WTC11 (cell line): Measurements from ENCODE around the gene TTC28. TPM values are rescaled to one million over a fixed set of nuclear protein-coding genes. Genes with fewer than 3 reads are reported as not detected.

Experiments
- ATAC-seq: fragments of 200-7000 bp; cut with Tn5 transposase; 2 replicates; pipeline ENCODE4 v1.10.0; 2021; ENCODE audit warnings: mild to moderate bottlenecking, moderate library complexity
- CTCF ChIA-PET: fragments of 300-600 bp; sonication (Branson Sonifier 250); formaldehyde crosslinking; loops from one replicate; lab custom pipeline; 2021; ENCODE audit warnings: antibody characterized with exemption; lab: Charles Lee
- POLR2A ChIA-PET: fragments of 350-600 bp; sonication (Branson Sonifier 250); formaldehyde crosslinking; loops from one replicate; lab custom pipeline; 2021; ENCODE audit warnings: antibody characterized with exemption; lab: Charles Lee
- DNase-seq: peaks from one replicate; pipeline ENCODE4 v3.0.0; 2021; ENCODE audit warnings: low spot score
- H3K27ac Mint-ChIP-seq: 2 replicates; pipeline ENCODE4 v1.8.0; 2021; ENCODE audit warnings: mixed read lengths
- H3K27me3 Mint-ChIP-seq: 2 replicates; pipeline ENCODE4 v1.8.0; 2021; ENCODE audit warnings: low read depth, mild to moderate bottlenecking, moderate library complexity, mixed read lengths
- H3K36me3 Mint-ChIP-seq: 2 replicates; pipeline ENCODE4 v1.8.0; 2021; ENCODE audit warnings: mixed read lengths
- H3K4me1 Mint-ChIP-seq: 2 replicates; pipeline ENCODE4 v1.8.0; 2022; ENCODE audit warnings: mixed read lengths
- H3K4me3 Mint-ChIP-seq: 2 replicates; pipeline ENCODE4 v1.8.0; 2021; ENCODE audit warnings: mild to moderate bottlenecking, moderate library complexity, mixed read lengths
- H3K9me3 Mint-ChIP-seq: 2 replicates; pipeline ENCODE4 v1.8.0; 2021; ENCODE audit warnings: mixed read lengths
- CBFB ChIP-seq: sonication (generic); formaldehyde crosslinking; IDR thresholded peaks from 2 replicates; pipeline ENCODE4 v1.8.1; 2022; ENCODE audit warnings: mild to moderate bottlenecking, low read depth, missing genetic modification reagents
- ELF4 ChIP-seq: sonication (generic); formaldehyde crosslinking; IDR thresholded peaks from 2 replicates; pipeline ENCODE4 v1.8.1; 2022; ENCODE audit warnings: low read depth, mild to moderate bottlenecking, moderate library complexity, missing genetic modification reagents
- FOXP1 ChIP-seq: sonication (generic); formaldehyde crosslinking; IDR thresholded peaks from 2 replicates; pipeline ENCODE4 v1.8.0; 2022; ENCODE audit warnings: missing genetic modification reagents, mild to moderate bottlenecking, moderate library complexity, borderline replicate concordance
- NFE2L1 ChIP-seq: sonication (generic); formaldehyde crosslinking; IDR thresholded peaks from 2 replicates; pipeline ENCODE4 v1.8.1; 2023; ENCODE audit warnings: missing genetic modification reagents
- NR3C1 ChIP-seq: sonication (generic); formaldehyde crosslinking; conservative IDR thresholded peaks from 2 replicates; pipeline ENCODE4 v1.8.1; 2023; ENCODE audit warnings: low read depth, mild to moderate bottlenecking, missing genetic modification reagents
- OVOL2 ChIP-seq: fragments of 250-450 bp; sonication (Bioruptor Pico); IDR thresholded peaks from 2 replicates; pipeline ENCODE4 v1.9.0; 2021; ENCODE audit warnings: mild to moderate bottlenecking, borderline replicate concordance
- SP1 ChIP-seq: sonication (generic); formaldehyde crosslinking; conservative IDR thresholded peaks from 2 replicates; pipeline ENCODE4 v1.8.1; 2022; ENCODE audit warnings: missing genetic modification reagents
- ZNF138 ChIP-seq: sonication (generic); formaldehyde crosslinking; conservative IDR thresholded peaks from 2 replicates; pipeline ENCODE4 v1.8.1; 2022; ENCODE audit warnings: mild to moderate bottlenecking, moderate library complexity, missing genetic modification reagents
- ZNF416 ChIP-seq: fragments of 250-450 bp; sonication (Bioruptor Pico); IDR thresholded peaks from 2 replicates; pipeline ENCODE4 v1.9.0; 2021; ENCODE audit warnings: mild to moderate bottlenecking, inconsistent platforms
- total RNA-seq: library from RNA; stranded (reverse); gene quantifications from 3 replicates; pipeline ENCODE4 v1.2.3, GENCODE V29; 2021
- TF ChIP-seq, protein P1 (sequence below): sonication (generic); formaldehyde crosslinking; IDR thresholded peaks from 2 replicates; pipeline ENCODE4 v1.8.0; 2022; ENCODE audit warnings: mild to moderate bottlenecking, missing genetic modification reagents
- TF ChIP-seq, protein P2 (sequence below): sonication (generic); formaldehyde crosslinking; IDR thresholded peaks from 2 replicates; pipeline ENCODE4 v1.8.1; 2022; ENCODE audit warnings: low read depth, mild to moderate bottlenecking, moderate library complexity, missing genetic modification reagents, borderline replicate concordance
- TF ChIP-seq, protein P3 (sequence below): sonication (generic); formaldehyde crosslinking; IDR thresholded peaks from 2 replicates; pipeline ENCODE4 v1.8.1; 2023; ENCODE audit warnings: mild to moderate bottlenecking, missing genetic modification reagents, moderate library complexity
- TF ChIP-seq, protein P4 (sequence below): fragments of 250-450 bp; sonication (Bioruptor Pico); IDR thresholded peaks from 2 replicates; pipeline ENCODE4 v1.9.0; 2021; ENCODE audit warnings: mild to moderate bottlenecking, borderline replicate concordance

The TTC28 gene
- total RNA-seq, 1 experiment from 2014 or later = 13.0 TPM

DNA sequence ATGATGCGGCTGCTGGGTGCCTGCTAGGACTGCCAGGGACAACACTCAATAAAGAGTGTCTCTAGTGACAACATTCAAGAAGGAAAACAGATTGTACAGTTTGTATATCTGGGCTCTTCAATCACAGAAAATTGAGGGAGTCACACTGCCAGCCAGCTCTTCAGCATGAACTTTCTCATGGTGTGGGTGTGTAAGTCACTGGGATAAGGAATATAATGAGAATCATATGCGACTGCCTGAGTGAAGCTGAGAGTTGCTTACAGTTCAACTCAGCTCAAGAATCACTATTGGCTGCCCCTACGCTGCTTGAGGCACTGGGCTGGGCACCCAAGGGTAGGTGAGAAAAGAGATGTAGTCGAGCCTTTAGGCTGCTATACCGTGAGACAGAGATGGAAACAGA lies 432.5 kb downstream of the TTC28 start (continued):
- TF ChIP-seq OVOL2 (CRISPR knock-in tag) (no peak), FOXP1 (CRISPR knock-in tag) (no peak)

DNA sequence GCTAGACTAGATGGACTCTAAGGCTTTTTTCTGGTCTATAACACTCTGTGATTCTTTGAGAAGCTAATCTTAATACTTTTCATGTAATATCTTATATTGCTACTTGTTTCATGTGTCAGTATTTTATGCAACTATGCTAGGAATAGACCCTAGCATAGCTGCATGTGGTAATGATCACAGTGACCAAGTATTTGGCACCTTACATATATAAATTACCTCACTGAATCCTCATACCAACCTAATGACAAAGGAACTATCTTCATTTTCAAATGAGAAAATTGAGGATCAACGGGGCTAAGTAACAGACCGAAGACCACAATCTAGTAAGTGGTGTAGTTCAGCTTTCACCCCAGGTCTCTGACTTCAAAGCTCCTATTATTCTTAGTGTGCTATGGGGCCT lies 433.2 kb downstream of the TTC28 start:
- no peak for ATAC-seq
- ChIA-PET CTCF (interaction anchor here (2.0 kb wide), 1 partner anchor 226 kb away, joined by 6 read pairs; no protein-coding TSS in a partner anchor), POLR2A (no interaction called here)
- TF ChIP-seq, protein P1, sequence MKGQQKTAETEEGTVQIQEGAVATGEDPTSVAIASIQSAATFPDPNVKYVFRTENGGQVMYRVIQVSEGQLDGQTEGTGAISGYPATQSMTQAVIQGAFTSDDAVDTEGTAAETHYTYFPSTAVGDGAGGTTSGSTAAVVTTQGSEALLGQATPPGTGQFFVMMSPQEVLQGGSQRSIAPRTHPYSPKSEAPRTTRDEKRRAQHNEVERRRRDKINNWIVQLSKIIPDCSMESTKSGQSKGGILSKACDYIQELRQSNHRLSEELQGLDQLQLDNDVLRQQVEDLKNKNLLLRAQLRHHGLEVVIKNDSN (CRISPR knock-in tag) = no peak
- TF ChIP-seq NFE2L1 (CRISPR knock-in tag) (no peak), ZNF416 (CRISPR knock-in tag) (no peak)
- TF ChIP-seq, protein P2, sequence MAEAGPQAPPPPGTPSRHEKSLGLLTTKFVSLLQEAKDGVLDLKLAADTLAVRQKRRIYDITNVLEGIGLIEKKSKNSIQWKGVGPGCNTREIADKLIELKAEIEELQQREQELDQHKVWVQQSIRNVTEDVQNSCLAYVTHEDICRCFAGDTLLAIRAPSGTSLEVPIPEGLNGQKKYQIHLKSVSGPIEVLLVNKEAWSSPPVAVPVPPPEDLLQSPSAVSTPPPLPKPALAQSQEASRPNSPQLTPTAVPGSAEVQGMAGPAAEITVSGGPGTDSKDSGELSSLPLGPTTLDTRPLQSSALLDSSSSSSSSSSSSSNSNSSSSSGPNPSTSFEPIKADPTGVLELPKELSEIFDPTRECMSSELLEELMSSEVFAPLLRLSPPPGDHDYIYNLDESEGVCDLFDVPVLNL = no peak
- H3K27me3 Mint-ChIP-seq = peaks cover 44% of the 10 kb centered on the region
- DNase-seq = no peak
- H3K9me3 Mint-ChIP-seq = no peaks in the 10 kb centered on the region
- no peak overlapping the region for H3K27ac Mint-ChIP-seq
- no peak overlapping the region for H3K4me3 Mint-ChIP-seq
- no peaks in the 10 kb centered on the region; the same call in 1 of the 2 replicates for H3K4me1 Mint-ChIP-seq
- H3K36me3 Mint-ChIP-seq = no peaks in the 10 kb centered on the region

DNA sequence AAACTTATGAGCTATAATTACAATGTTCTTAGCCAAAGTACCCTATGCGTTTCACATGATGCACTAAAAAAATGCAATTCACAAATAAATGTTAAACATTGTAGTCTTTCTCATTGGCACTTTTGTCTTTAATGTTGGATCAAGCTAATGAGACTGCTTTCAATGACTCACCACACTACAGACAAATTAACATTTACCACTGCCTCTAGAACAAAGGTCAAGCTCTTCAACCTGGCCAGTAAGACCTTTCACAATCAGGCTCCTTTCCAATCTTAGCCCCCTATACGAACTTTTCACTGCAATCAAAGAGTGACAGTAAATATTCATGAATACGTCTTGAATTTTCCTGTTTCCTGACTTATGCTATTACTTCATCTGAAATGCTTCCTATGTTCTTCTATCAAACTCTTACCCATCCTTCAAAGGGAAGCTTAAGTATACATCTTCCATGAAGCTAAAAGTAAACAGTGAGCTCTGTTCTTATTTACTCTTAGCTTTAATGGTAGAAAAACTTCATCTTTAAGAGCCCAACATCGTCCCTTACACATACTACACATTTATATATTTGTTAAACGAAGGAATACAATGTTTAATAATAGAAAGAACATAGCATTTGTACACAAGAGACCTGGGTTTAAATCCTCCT lies 433.9 kb downstream of the TTC28 start:
- Mint-ChIP-seq H3K27me3 (peaks cover 41% of the 10 kb centered on the region), H3K9me3 (no peaks in the 10 kb centered on the region), H3K4me1 (no peaks in the 10 kb centered on the region; the same call in 1 of the 2 replicates), H3K36me3 (no peaks in the 10 kb centered on the region), H3K4me3 (no peak overlapping the region), H3K27ac (no peak overlapping the region)
- POLR2A ChIA-PET = no interaction called here
- CTCF ChIA-PET = interaction anchor here (1.6 to 2.0 kb wide), 2 partner anchors 194 to 226 kb away, joined by 6 to 7 read pairs; no protein-coding TSS in a partner anchor
- ATAC-seq = no peak
- TF ChIP-seq, protein P3, sequence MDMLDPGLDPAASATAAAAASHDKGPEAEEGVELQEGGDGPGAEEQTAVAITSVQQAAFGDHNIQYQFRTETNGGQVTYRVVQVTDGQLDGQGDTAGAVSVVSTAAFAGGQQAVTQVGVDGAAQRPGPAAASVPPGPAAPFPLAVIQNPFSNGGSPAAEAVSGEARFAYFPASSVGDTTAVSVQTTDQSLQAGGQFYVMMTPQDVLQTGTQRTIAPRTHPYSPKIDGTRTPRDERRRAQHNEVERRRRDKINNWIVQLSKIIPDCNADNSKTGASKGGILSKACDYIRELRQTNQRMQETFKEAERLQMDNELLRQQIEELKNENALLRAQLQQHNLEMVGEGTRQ (CRISPR knock-in tag) = no peak
- TF ChIP-seq, protein P1 (CRISPR knock-in tag) = no peak
- TF ChIP-seq NR3C1 (CRISPR knock-in tag) = no peak
- DNase-seq = no peak

DNA sequence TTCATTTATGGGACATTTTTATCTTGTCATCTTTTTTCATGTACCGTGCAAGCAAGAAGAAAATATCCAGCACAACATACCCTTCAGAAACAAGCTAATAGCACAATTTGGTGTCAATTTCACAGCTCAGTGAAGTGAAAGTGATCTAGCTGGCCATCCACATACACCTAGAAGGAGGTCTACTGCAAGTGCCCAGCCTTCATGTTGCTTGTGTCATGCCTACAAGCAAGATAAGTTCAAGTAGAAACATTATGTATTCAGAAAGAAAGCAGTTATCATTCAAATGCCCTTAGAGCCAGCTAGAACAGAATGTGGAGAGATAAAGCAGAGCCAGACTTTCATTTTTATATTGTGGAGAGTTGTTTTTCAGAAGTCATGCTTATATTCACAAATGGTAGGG lies 434.9 kb downstream of the TTC28 start:
- H3K4me3 Mint-ChIP-seq = no peak overlapping the region
- peaks cover 39% of the 10 kb centered on the region for H3K27me3 Mint-ChIP-seq
- no peaks in the 10 kb centered on the region for H3K9me3 Mint-ChIP-seq
- no peak for TF ChIP-seq SP1 (CRISPR knock-in tag)
- TF ChIP-seq ELF4 (CRISPR knock-in tag) = no peak
- no peak for TF ChIP-seq ZNF138 (CRISPR knock-in tag)
- no peak for TF ChIP-seq CBFB
- CTCF ChIA-PET = interaction anchor here (1.6 to 2.0 kb wide), 3 partner anchors 8 to 225 kb away, joined by 6 to 7 read pairs (median 7); no protein-coding TSS in a partner anchor
- H3K36me3 Mint-ChIP-seq = no peaks in the 10 kb centered on the region
- POLR2A ChIA-PET = no interaction called here
- no peak overlapping the region for H3K27ac Mint-ChIP-seq
- DNase-seq (no peak), ATAC-seq (no peak)
- no peaks in the 10 kb centered on the region; the same call in 1 of the 2 replicates for H3K4me1 Mint-ChIP-seq

DNA sequence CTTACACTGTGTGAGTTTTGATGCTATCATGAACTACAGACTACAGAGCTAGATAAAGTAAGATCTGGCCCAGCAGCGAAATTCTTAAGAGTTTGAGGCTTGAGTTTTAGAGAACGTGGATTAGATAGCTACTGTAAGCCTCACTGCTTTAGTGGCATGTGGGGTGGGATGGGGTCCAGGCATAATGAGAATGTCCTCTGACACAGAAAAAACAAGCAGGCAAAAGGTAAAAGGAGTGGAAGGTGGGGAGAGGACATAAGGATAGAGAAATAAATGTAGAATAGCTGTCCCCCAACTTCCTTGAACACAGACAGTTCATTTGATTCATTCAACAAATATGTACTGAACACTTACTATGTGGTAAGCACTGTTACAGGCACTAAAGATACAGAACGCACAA lies 436.1 kb downstream of the TTC28 start:
- no peak for ATAC-seq
- H3K27me3 Mint-ChIP-seq = peaks cover 34% of the 10 kb centered on the region
- H3K9me3 Mint-ChIP-seq = no peaks in the 10 kb centered on the region
- no peaks in the 10 kb centered on the region for H3K36me3 Mint-ChIP-seq
- no peak overlapping the region for H3K4me3 Mint-ChIP-seq
- no peak overlapping the region for H3K27ac Mint-ChIP-seq
- ChIA-PET POLR2A (no interaction called here), CTCF (interaction anchor here (0.6 to 1.8 kb wide), 2 partner anchors 9 to 177 kb away, joined by 4 to 7 read pairs; no protein-coding TSS in a partner anchor)
- H3K4me1 Mint-ChIP-seq = no peaks in the 10 kb centered on the region; the same call in 1 of the 2 replicates
- no peak for DNase-seq
- no peak for TF ChIP-seq ZNF416 (CRISPR knock-in tag)
- TF ChIP-seq, protein P4, sequence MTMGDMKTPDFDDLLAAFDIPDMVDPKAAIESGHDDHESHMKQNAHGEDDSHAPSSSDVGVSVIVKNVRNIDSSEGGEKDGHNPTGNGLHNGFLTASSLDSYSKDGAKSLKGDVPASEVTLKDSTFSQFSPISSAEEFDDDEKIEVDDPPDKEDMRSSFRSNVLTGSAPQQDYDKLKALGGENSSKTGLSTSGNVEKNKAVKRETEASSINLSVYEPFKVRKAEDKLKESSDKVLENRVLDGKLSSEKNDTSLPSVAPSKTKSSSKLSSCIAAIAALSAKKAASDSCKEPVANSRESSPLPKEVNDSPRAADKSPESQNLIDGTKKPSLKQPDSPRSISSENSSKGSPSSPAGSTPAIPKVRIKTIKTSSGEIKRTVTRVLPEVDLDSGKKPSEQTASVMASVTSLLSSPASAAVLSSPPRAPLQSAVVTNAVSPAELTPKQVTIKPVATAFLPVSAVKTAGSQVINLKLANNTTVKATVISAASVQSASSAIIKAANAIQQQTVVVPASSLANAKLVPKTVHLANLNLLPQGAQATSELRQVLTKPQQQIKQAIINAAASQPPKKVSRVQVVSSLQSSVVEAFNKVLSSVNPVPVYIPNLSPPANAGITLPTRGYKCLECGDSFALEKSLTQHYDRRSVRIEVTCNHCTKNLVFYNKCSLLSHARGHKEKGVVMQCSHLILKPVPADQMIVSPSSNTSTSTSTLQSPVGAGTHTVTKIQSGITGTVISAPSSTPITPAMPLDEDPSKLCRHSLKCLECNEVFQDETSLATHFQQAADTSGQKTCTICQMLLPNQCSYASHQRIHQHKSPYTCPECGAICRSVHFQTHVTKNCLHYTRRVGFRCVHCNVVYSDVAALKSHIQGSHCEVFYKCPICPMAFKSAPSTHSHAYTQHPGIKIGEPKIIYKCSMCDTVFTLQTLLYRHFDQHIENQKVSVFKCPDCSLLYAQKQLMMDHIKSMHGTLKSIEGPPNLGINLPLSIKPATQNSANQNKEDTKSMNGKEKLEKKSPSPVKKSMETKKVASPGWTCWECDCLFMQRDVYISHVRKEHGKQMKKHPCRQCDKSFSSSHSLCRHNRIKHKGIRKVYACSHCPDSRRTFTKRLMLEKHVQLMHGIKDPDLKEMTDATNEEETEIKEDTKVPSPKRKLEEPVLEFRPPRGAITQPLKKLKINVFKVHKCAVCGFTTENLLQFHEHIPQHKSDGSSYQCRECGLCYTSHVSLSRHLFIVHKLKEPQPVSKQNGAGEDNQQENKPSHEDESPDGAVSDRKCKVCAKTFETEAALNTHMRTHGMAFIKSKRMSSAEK = no peak
- TF ChIP-seq, all 79 proteins: peak for 0
